ENCODE results near the gene PPP2R3A. TPM values are rescaled to one million over a fixed set of nuclear protein-coding genes. Genes with fewer than 3 reads are reported as not detected.

The PPP2R3A gene
- total RNA-seq, 2 experiments from 2014 or later = 0.17 to 0.23 TPM

GRCh38 chr3:136022529-136023263 is 57.2 kb downstream of the PPP2R3A start:
- ATAC-seq (ENCODE audit: low read depth) (no peak), DNase-seq (no peak)
- Mint-ChIP-seq H3K36me3 (no peaks in the 10 kb centered on the region), H3K27ac (no peak overlapping the region), H3K4me1 (no peaks in the 10 kb centered on the region), H3K27me3 (peaks cover 26% of the 10 kb centered on the region), H3K4me3 (no peak overlapping the region), H3K9me3 (no peaks in the 10 kb centered on the region)
- POLR2A ChIA-PET = no interaction called here

GRCh38 chr3:136023264-136023978 is 57.9 kb downstream of the PPP2R3A start:
- Mint-ChIP-seq H3K4me3 (no peak overlapping the region), H3K4me1 (no peaks in the 10 kb centered on the region), H3K27ac (no peak overlapping the region), H3K27me3 (peaks cover 26% of the 10 kb centered on the region), H3K36me3 (no peaks in the 10 kb centered on the region), H3K9me3 (no peaks in the 10 kb centered on the region)
- DNase-seq = no peak
- POLR2A ChIA-PET = no interaction called here
- ATAC-seq (ENCODE audit: low read depth) = no peak

- no peak overlapping the region for H3K27ac Mint-ChIP-seq
- H3K27me3 Mint-ChIP-seq = peaks cover 20% of the 10 kb centered on the region
- H3K36me3 Mint-ChIP-seq = no peaks in the 10 kb centered on the region
- H3K9me3 Mint-ChIP-seq = no peaks in the 10 kb centered on the region
- POLR2A ChIA-PET = no interaction called here
- no peak for DNase-seq
- no peak overlapping the region for H3K4me3 Mint-ChIP-seq
- H3K4me1 Mint-ChIP-seq = no peaks in the 10 kb centered on the region
- ATAC-seq (ENCODE audit: low read depth) = no peak
Measured at GRCh38 chr3:136036306-136036705, 70.8 kb downstream of the PPP2R3A start.

DNA sequence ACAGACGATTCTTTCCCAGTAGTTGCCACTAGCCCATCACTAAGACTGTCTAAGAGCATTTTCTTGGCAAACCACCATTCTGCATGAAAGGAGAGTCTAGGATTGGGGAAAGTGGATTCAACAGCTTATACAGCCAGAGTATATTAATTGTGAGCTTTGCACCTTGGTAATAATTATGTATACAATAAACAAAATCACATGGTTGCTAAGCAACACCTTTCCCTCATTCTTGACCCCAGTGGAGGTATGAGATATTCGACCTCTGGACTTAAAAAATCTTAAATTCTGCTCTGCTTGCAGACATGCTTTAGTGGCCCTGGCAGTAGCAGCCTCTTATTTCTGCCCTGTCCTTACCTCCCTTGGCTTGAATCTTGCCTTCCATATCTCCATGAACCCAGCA is 73.1 kb downstream of the PPP2R3A start:
- Mint-ChIP-seq H3K36me3 (no peaks in the 10 kb centered on the region), H3K27ac (no peak overlapping the region), H3K27me3 (peaks cover 23% of the 10 kb centered on the region), H3K4me1 (no peaks in the 10 kb centered on the region), H3K9me3 (no peaks in the 10 kb centered on the region), H3K4me3 (no peak overlapping the region)
- ATAC-seq (ENCODE audit: low read depth) = no peak
- DNase-seq = no peak
- POLR2A ChIA-PET = no interaction called here

DNA sequence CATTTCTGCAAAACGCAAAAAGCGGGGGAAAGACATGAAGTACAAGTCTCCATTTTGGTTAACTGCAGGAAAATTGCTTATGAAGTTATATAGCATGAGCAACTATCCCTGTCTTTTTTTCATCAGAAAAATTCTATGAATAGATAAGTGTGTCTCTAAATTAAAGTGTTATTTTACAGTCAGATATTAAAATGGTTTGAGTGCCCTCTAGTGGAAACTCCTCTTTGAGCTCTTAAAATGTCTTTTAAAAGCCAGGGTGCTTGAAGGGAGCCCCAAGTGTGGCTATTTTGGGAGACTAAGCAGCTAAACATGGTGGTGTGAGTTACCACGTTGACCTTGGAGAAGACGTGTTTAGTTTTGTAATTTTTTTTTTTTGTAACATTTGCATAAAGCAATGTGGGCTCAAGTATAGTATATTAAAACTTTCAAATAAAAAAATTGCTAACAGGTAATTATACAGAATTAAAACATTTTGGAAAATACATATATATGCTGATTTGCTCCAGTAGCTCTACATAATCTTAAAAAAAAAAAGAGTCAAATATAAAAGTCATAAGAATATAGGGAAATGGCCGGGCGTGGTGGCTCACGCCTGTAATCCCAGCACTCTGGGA is 77.2 kb downstream of the PPP2R3A start:
- no peak for DNase-seq
- H3K36me3 Mint-ChIP-seq = no peaks in the 10 kb centered on the region
- no peak for ATAC-seq (ENCODE audit: low read depth)
- H3K9me3 Mint-ChIP-seq = no peaks in the 10 kb centered on the region
- no peaks in the 10 kb centered on the region for H3K4me1 Mint-ChIP-seq
- H3K27me3 Mint-ChIP-seq = peaks cover 21% of the 10 kb centered on the region
- no peak overlapping the region for H3K4me3 Mint-ChIP-seq
- H3K27ac Mint-ChIP-seq = no peak overlapping the region
- POLR2A ChIA-PET = interaction anchor here (0.6 kb wide), 1 partner anchor 127 kb away, joined by 4 read pairs; no protein-coding TSS in a partner anchor

GRCh38 chr3:136044980-136045745 is 79.6 kb downstream of the PPP2R3A start:
- H3K9me3 Mint-ChIP-seq = no peaks in the 10 kb centered on the region
- no peaks in the 10 kb centered on the region for H3K4me1 Mint-ChIP-seq
- H3K36me3 Mint-ChIP-seq = no peaks in the 10 kb centered on the region
- no peak overlapping the region for H3K4me3 Mint-ChIP-seq
- POLR2A ChIA-PET = no interaction called here
- DNase-seq = no peak
- no peak overlapping the region for H3K27ac Mint-ChIP-seq
- H3K27me3 Mint-ChIP-seq = peaks cover 23% of the 10 kb centered on the region
- ATAC-seq (ENCODE audit: low read depth) = no peak

- POLR2A ChIA-PET = no interaction called here
Measured at GRCh38 chr3:136048068-136048467, 82.5 kb downstream of the PPP2R3A start.

GRCh38 chr3:136050250-136050649 is 84.7 kb downstream of the PPP2R3A start:
- no peak overlapping the region for H3K27ac Mint-ChIP-seq
- H3K4me1 Mint-ChIP-seq = peaks cover 2% of the 10 kb centered on the region
- no peaks in the 10 kb centered on the region for H3K36me3 Mint-ChIP-seq
- no peak overlapping the region for H3K4me3 Mint-ChIP-seq
- no peaks in the 10 kb centered on the region for H3K9me3 Mint-ChIP-seq
- POLR2A ChIA-PET = no interaction called here
- DNase-seq = no peak
- ATAC-seq (ENCODE audit: low read depth) = no peak
- H3K27me3 Mint-ChIP-seq = peaks cover 15% of the 10 kb centered on the region

More at GRCh38 chr3:136048068-136048467, 82.5 kb downstream of the PPP2R3A start:
- no peak for DNase-seq
- H3K4me3 Mint-ChIP-seq = no peak overlapping the region
- no peaks in the 10 kb centered on the region for H3K36me3 Mint-ChIP-seq
- ATAC-seq (ENCODE audit: low read depth) = no peak
- no peak overlapping the region for H3K27ac Mint-ChIP-seq
- H3K27me3 Mint-ChIP-seq = peaks cover 18% of the 10 kb centered on the region
- H3K4me1 Mint-ChIP-seq = peaks cover 2% of the 10 kb centered on the region
- H3K9me3 Mint-ChIP-seq = no peaks in the 10 kb centered on the region

DNA sequence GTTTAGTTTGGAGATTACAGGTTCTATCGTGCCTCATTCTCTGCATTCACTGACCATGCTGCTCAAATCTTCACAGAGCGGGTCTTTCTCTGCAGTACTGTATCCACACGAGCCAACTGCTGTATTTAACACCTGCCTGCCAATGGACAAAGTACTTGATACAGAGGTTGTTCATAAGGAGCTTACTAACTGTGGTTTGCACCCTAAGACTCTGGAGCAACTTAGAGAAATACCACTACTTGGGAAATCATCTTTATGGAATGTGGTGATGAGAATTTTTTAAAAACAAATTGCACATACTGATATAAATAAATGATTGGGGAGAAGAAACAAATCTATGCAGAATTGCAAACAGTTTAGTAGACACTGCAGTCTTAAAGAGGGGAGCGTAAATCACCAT is 90.0 kb downstream of the PPP2R3A start:
- Mint-ChIP-seq H3K27ac (no peak overlapping the region), H3K36me3 (no peaks in the 10 kb centered on the region), H3K4me3 (no peak overlapping the region), H3K9me3 (peaks cover 3% of the 10 kb centered on the region), H3K4me1 (peaks cover 2% of the 10 kb centered on the region), H3K27me3 (peaks cover 10% of the 10 kb centered on the region)
- no peak for ATAC-seq (ENCODE audit: low read depth)
- DNase-seq = no peak
- POLR2A ChIA-PET = no interaction called here

- H3K36me3 Mint-ChIP-seq = no peaks in the 10 kb centered on the region
- H3K9me3 Mint-ChIP-seq = no peaks in the 10 kb centered on the region
- peaks cover 7% of the 10 kb centered on the region for H3K27me3 Mint-ChIP-seq
- no peak overlapping the region for H3K4me3 Mint-ChIP-seq
- POLR2A ChIA-PET = no interaction called here
- ATAC-seq (ENCODE audit: low read depth) = no peak
- peaks cover 7% of the 10 kb centered on the region for H3K4me1 Mint-ChIP-seq
- no peak for DNase-seq
- H3K27ac Mint-ChIP-seq = no peak overlapping the region
Measured at GRCh38 chr3:136067211-136067610, 101.7 kb downstream of the PPP2R3A start.

GRCh38 chr3:136068708-136069107 is 103.2 kb downstream of the PPP2R3A start:
- Mint-ChIP-seq H3K27ac (no peak overlapping the region), H3K4me1 (peaks cover 7% of the 10 kb centered on the region), H3K4me3 (no peak overlapping the region), H3K36me3 (no peaks in the 10 kb centered on the region), H3K27me3 (peaks cover 7% of the 10 kb centered on the region), H3K9me3 (no peaks in the 10 kb centered on the region)
- POLR2A ChIA-PET = no interaction called here
- ATAC-seq (ENCODE audit: low read depth) = no peak
- no peak for DNase-seq

GRCh38 chr3:136069933-136070332 is 104.4 kb downstream of the PPP2R3A start:
- no peak for ATAC-seq (ENCODE audit: low read depth)

DNA sequence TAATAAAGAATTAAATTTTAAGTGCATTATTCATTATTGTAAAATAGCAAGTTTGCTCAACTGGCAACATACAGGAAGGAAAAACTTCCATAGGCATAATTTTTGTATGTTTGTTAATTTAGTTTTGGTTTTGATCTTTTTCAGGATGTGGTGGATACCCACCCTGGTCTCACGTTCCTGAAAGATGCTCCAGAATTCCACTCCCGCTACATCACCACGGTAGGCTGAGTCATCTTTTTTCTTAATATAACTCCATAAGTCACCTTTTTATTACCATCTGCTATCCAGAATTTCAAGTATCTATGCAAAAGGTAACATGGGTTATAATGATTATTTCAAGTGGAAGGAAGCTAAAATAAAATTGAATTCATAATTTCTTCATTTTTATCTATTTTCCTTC is 104.8 kb downstream of the PPP2R3A start:
- POLR2A ChIA-PET = no interaction called here
- no peak for DNase-seq

More at GRCh38 chr3:136069933-136070332, 104.4 kb downstream of the PPP2R3A start:
- H3K27me3 Mint-ChIP-seq = peaks cover 9% of the 10 kb centered on the region
- no peaks in the 10 kb centered on the region for H3K36me3 Mint-ChIP-seq
- no peak for DNase-seq
- H3K4me3 Mint-ChIP-seq = no peak overlapping the region
- H3K9me3 Mint-ChIP-seq = no peaks in the 10 kb centered on the region
- no peak overlapping the region for H3K27ac Mint-ChIP-seq
- H3K4me1 Mint-ChIP-seq = peaks cover 7% of the 10 kb centered on the region
- POLR2A ChIA-PET = no interaction called here

More for the DNA sequence above, 104.8 kb downstream of the PPP2R3A start:
- peaks cover 8% of the 10 kb centered on the region for H3K4me1 Mint-ChIP-seq
- H3K36me3 Mint-ChIP-seq = no peaks in the 10 kb centered on the region
- peaks cover 7% of the 10 kb centered on the region for H3K27me3 Mint-ChIP-seq
- H3K4me3 Mint-ChIP-seq = no peak overlapping the region
- no peak overlapping the region for H3K27ac Mint-ChIP-seq
- H3K9me3 Mint-ChIP-seq = no peaks in the 10 kb centered on the region
- ATAC-seq (ENCODE audit: low read depth) = no peak
